GM21528 (cell line): ENCODE data around the gene NUAK2.

Experiments
- ATAC-seq: cut with Tn5 transposase; IDR thresholded peaks from one replicate; pipeline ENCODE4 v1.9.1; 2021; ENCODE audit warnings: mild to moderate bottlenecking, moderate library complexity; ENCODE audit not compliant: unreplicated experiment, low FRiP score

Gene NUAK2

GRCh38 chr1:205348554-205349487 is 27.3 kb upstream of the NUAK2 start:
- no peak for ATAC-seq

GRCh38 chr1:205346956-205347574 is 25.5 kb upstream of the NUAK2 start:
- ATAC-seq: no peak

- ATAC-seq: no peak
These were observed 24.2 kb upstream of the NUAK2 start for GRCh38 chr1:205345761-205346160.

- ATAC-seq: no peak
These were observed 22.8 kb upstream of the NUAK2 start for GRCh38 chr1:205344066-205344928.

GRCh38 chr1:205343431-205344065 is 22.0 kb upstream of the NUAK2 start:
- ATAC-seq: no peak

GRCh38 chr1:205342986-205343385 is 21.4 kb upstream of the NUAK2 start:
- ATAC-seq: no peak

GRCh38 chr1:205340676-205341075 is 19.1 kb upstream of the NUAK2 start:
- ATAC-seq: no peak

GRCh38 chr1:205339717-205340116 is 18.2 kb upstream of the NUAK2 start:
- no peak for ATAC-seq

- no peak for ATAC-seq
These were observed 17.7 kb upstream of the NUAK2 start for GRCh38 chr1:205339197-205339702.

- no peak for ATAC-seq
These were observed 16.5 kb upstream of the NUAK2 start for GRCh38 chr1:205338011-205338410.

- ATAC-seq: no peak
These were observed 15.9 kb upstream of the NUAK2 start for GRCh38 chr1:205337481-205337880.

GRCh38 chr1:205335692-205336091 is 14.1 kb upstream of the NUAK2 start:
- ATAC-seq: no peak

GRCh38 chr1:205332015-205332791 is 10.7 kb upstream of the NUAK2 start:
- ATAC-seq: no peak

- ATAC-seq: no peak
These were observed 8.6 kb upstream of the NUAK2 start for GRCh38 chr1:205330150-205330549.

- ATAC-seq: no peak
These were observed 8.2 kb upstream of the NUAK2 start for GRCh38 chr1:205329719-205330118.

GRCh38 chr1:205328476-205328875 is 6.9 kb upstream of the NUAK2 start:
- no peak for ATAC-seq

- no peak for ATAC-seq
These were observed 5.4 kb upstream of the NUAK2 start for GRCh38 chr1:205326812-205327466.

GRCh38 chr1:205325334-205325884 is 3.9 kb upstream of the NUAK2 start:
- no peak for ATAC-seq

GRCh38 chr1:205324781-205325180 is 3.2 kb upstream of the NUAK2 start:
- ATAC-seq: no peak
